MM.1S (cell line): Measurements from ENCODE around the gene CTNNA1.
"Not testable (repeated sequence)": the region's sequence is repeated elsewhere in the genome, so short reads cannot be mapped to it uniquely, and the experiment has no call there.

Source experiments
- DNase-seq: peaks from one replicate; pipeline ENCODE4 v3.0.0-alpha.2; 2015
- H2AFZ ChIP-seq: fragments of 300-600 bp; sonication (generic); 2 replicates; pipeline ENCODE4 v1.6.0; 2016; ENCODE audit warnings: antibody characterized with exemption, low read length
- H3F3A ChIP-seq: fragments of 300-600 bp; sonication (generic); 2 replicates; pipeline ENCODE4 v1.6.1; 2016; ENCODE audit warnings: mild to moderate bottlenecking, antibody characterized with exemption, low read length, moderate library complexity, mixed read lengths; ENCODE audit not compliant: insufficient read depth
- H3K27ac ChIP-seq: fragments of 300-600 bp; sonication (generic); 2 replicates; pipeline ENCODE4 v1.5.1; 2016; ENCODE audit warnings: mild to moderate bottlenecking, low read length
- H3K27me3 ChIP-seq: fragments of 300-600 bp; sonication (generic); replicated peaks from 2 replicates; pipeline ENCODE4 v1.6.0; 2016; ENCODE audit warnings: low read length; ENCODE audit not compliant: insufficient read depth
- H3K36me3 ChIP-seq: fragments of 300-600 bp; sonication (generic); replicated peaks from 2 replicates; pipeline ENCODE4 v1.6.1; 2016; ENCODE audit warnings: mild to moderate bottlenecking, low read length, mixed read lengths; ENCODE audit not compliant: insufficient read depth
- H3K4me1 ChIP-seq: fragments of 300-600 bp; sonication (generic); 2 replicates; pipeline ENCODE4 v1.6.1; 2016; ENCODE audit warnings: low read length, mixed read lengths
- H3K4me2 ChIP-seq: fragments of 300-600 bp; sonication (generic); 2 replicates; pipeline ENCODE4 v1.6.0; 2016; ENCODE audit warnings: low read depth, low read length
- H3K4me3 ChIP-seq: fragments of 300-600 bp; sonication (generic); 2 replicates; pipeline ENCODE4 v1.5.1; 2016; ENCODE audit warnings: low read length, mixed read lengths
- H3K79me2 ChIP-seq: fragments of 300-600 bp; sonication (generic); 2 replicates; pipeline ENCODE4 v1.6.1; 2016; ENCODE audit warnings: mixed run types, low read length, mixed read lengths
- H3K9ac ChIP-seq: fragments of 300-600 bp; sonication (generic); 2 replicates; pipeline ENCODE4 v1.6.1; 2016; ENCODE audit warnings: low read length, mixed read lengths
- H3K9me2 ChIP-seq: fragments of 300-600 bp; sonication (generic); replicated peaks from 2 replicates; pipeline ENCODE4 v1.6.1; 2016; ENCODE audit warnings: mild to moderate bottlenecking, low read length, mixed read lengths; ENCODE audit not compliant: insufficient read depth
- H3K9me3 ChIP-seq: fragments of 300-600 bp; sonication (generic); replicated peaks from 2 replicates; pipeline ENCODE4 v1.6.1; 2016; ENCODE audit warnings: mild to moderate bottlenecking, low read length, mixed read lengths; ENCODE audit not compliant: insufficient read depth
- H4K20me1 ChIP-seq: fragments of 300-600 bp; sonication (generic); 2 replicates; pipeline ENCODE4 v1.6.1; 2016; ENCODE audit warnings: mild to moderate bottlenecking, low read length, moderate library complexity, mixed read lengths; ENCODE audit not compliant: insufficient read depth
- CTCF ChIP-seq: fragments of 300-600 bp; sonication (generic); IDR thresholded peaks from 2 replicates; pipeline ENCODE4 v1.5.1; 2016; ENCODE audit warnings: antibody characterized with exemption, low read length, mixed read lengths
- EZH2 ChIP-seq: fragments of 300-600 bp; sonication (generic); optimal IDR thresholded peaks from 2 replicates; pipeline ENCODE3; 2017; ENCODE audit warnings: low read depth, mild to moderate bottlenecking, antibody characterized with exemption, low read length, mixed read lengths
- EZH2phosphoT487 ChIP-seq: fragments of 300-600 bp; sonication (generic); IDR thresholded peaks from 2 replicates; pipeline ENCODE4 v1.6.1; 2018; ENCODE audit warnings: antibody characterized with exemption, low read length

The CTNNA1 gene

GRCh38 chr5:138712791-138713190, 40.4 kb upstream of the CTNNA1 start:
- DNase-seq = no peak
- Histone ChIP-seq H3K36me3 (no peaks in the 10 kb centered on the region), H3F3A (peaks cover 7% of the 10 kb centered on the region), H3K4me3 (no peak overlapping the region), H3K27me3 (no peaks in the 10 kb centered on the region), H3K9ac (no peak overlapping the region), H3K4me1 (peaks cover 15% of the 10 kb centered on the region), H3K79me2 (no peaks in the 10 kb centered on the region), H4K20me1 (no peaks in the 10 kb centered on the region), H3K27ac (no peak overlapping the region), H2AFZ (no peak overlapping the region), H3K9me2 (no peaks in the 10 kb centered on the region), H3K9me3 (no peaks in the 10 kb centered on the region), H3K4me2 (no peak overlapping the region)
- no peak for TF ChIP-seq CTCF
- TF ChIP-seq EZH2 = no peak
- TF ChIP-seq EZH2phosphoT487 = no peak

GRCh38 chr5:138713247-138713646, 40.0 kb upstream of the CTNNA1 start:
- TF ChIP-seq EZH2phosphoT487 (no peak), CTCF (no peak), EZH2 (no peak)
- no peaks in the 10 kb centered on the region for H4K20me1 ChIP-seq
- H3K27me3 ChIP-seq = no peaks in the 10 kb centered on the region
- peaks cover 18% of the 10 kb centered on the region for H3K4me1 ChIP-seq
- H3K4me3 ChIP-seq = no peak overlapping the region
- no peaks in the 10 kb centered on the region for H3K79me2 ChIP-seq
- H3K36me3 ChIP-seq = no peaks in the 10 kb centered on the region
- no peak for DNase-seq
- H3F3A ChIP-seq = peaks cover 7% of the 10 kb centered on the region
- no peak overlapping the region for H3K4me2 ChIP-seq
- H3K9ac ChIP-seq = no peak overlapping the region
- H3K9me3 ChIP-seq = no peaks in the 10 kb centered on the region
- no peak overlapping the region for H2AFZ ChIP-seq
- no peak overlapping the region for H3K27ac ChIP-seq
- no peaks in the 10 kb centered on the region for H3K9me2 ChIP-seq

GRCh38 chr5:138714694-138715093, 38.5 kb upstream of the CTNNA1 start:
- Histone ChIP-seq H3K79me2 (no peaks in the 10 kb centered on the region), H3K4me1 (peaks cover 22% of the 10 kb centered on the region), H3K27ac (no peak overlapping the region), H3K9me2 (no peaks in the 10 kb centered on the region), H3K9ac (no peak overlapping the region), H3K9me3 (no peaks in the 10 kb centered on the region), H3F3A (peaks cover 7% of the 10 kb centered on the region), H3K27me3 (no peaks in the 10 kb centered on the region), H2AFZ (no peak overlapping the region), H4K20me1 (no peaks in the 10 kb centered on the region), H3K4me3 (no peak overlapping the region), H3K36me3 (no peaks in the 10 kb centered on the region), H3K4me2 (no peak overlapping the region)
- TF ChIP-seq EZH2 (no peak), EZH2phosphoT487 (no peak), CTCF (no peak)
- no peak for DNase-seq

- not testable (repeated sequence) for H3K27me3 ChIP-seq, H3K9ac ChIP-seq, H3K79me2 ChIP-seq, H3K4me2 ChIP-seq, H3K36me3 ChIP-seq, H3K27ac ChIP-seq, H3K9me3 ChIP-seq, H4K20me1 ChIP-seq, H3K9me2 ChIP-seq, H3K4me3 ChIP-seq, DNase-seq
- H3K4me1 ChIP-seq = peaks cover 28% of the 10 kb centered on the region
- H2AFZ ChIP-seq = 0 out of 2 replicates have a peak overlapping the region, but pooled peaks have one; percentile 26
- peaks cover 13% of the 10 kb centered on the region for H3F3A ChIP-seq
Observed at GRCh38 chr5:138715931-138716432, 37.2 kb upstream of the CTNNA1 start.
